ENCODE results near the gene ANKRD16.
"Not testable (repeated sequence)": the region's sequence is repeated elsewhere in the genome, so short reads cannot be mapped to it uniquely, and the experiment has no call there.

Gene ANKRD16

GRCh38 chr10:5882961-5883360, 6.7 kb downstream of the ANKRD16 start:
- peaks cover 17% of the 10 kb centered on the region for H3K36me3 Mint-ChIP-seq
- H3K4me1 Mint-ChIP-seq = peaks cover 7% of the 10 kb centered on the region
- no peaks in the 10 kb centered on the region for H3K27me3 Mint-ChIP-seq
- no peak for DNase-seq (ENCODE audit: low spot score in 2 of 2)
- ATAC-seq (ENCODE audit: low read depth) = no peak
- H3K27ac Mint-ChIP-seq = no peak overlapping the region
- H3K9me3 Mint-ChIP-seq = no peaks in the 10 kb centered on the region
- no peak overlapping the region for H3K4me3 Mint-ChIP-seq

- H3K36me3 Mint-ChIP-seq = peaks cover 11% of the 10 kb centered on the region
- ATAC-seq (ENCODE audit: low read depth); H3K27me3 Mint-ChIP-seq; H3K27ac Mint-ChIP-seq; DNase-seq (ENCODE audit: low spot score in 2 of 2); H3K9me3 Mint-ChIP-seq; H3K4me1 Mint-ChIP-seq; H3K4me3 Mint-ChIP-seq: not testable (repeated sequence)
Measured at GRCh38 chr10:5877041-5877440, 12.7 kb downstream of the ANKRD16 start.

- Mint-ChIP-seq H3K27me3 (no peaks in the 10 kb centered on the region), H3K9me3 (no peaks in the 10 kb centered on the region), H3K4me3 (no peak overlapping the region), H3K27ac (peak overlapping the region; percentile 55), H3K4me1 (peaks cover 9% of the 10 kb centered on the region), H3K36me3 (peaks cover 10% of the 10 kb centered on the region)
- DNase-seq (ENCODE audit: low spot score in 2 of 2) (no peak), ATAC-seq (ENCODE audit: low read depth) (no peak)
Measured at GRCh38 chr10:5876181-5876768, 13.4 kb downstream of the ANKRD16 start.

- ATAC-seq (ENCODE audit: low read depth) (peak; percentile 87), DNase-seq (ENCODE audit: low spot score in 2 of 2) (peak; percentile 69 to 71)
- peaks cover 9% of the 10 kb centered on the region for H3K36me3 Mint-ChIP-seq
- no peaks in the 10 kb centered on the region for H3K27me3 Mint-ChIP-seq
- no peaks in the 10 kb centered on the region for H3K9me3 Mint-ChIP-seq
- H3K4me3 Mint-ChIP-seq = peak overlapping the region; percentile 86
- peak overlapping the region; percentile 84 for H3K27ac Mint-ChIP-seq
- H3K4me1 Mint-ChIP-seq = peaks cover 11% of the 10 kb centered on the region
Measured at GRCh38 chr10:5873515-5873995, 16.1 kb downstream of the ANKRD16 start.

- ATAC-seq (ENCODE audit: low read depth) (no peak), DNase-seq (ENCODE audit: low spot score in 2 of 2) (no peak)
- H3K27me3 Mint-ChIP-seq = no peaks in the 10 kb centered on the region
- H3K4me1 Mint-ChIP-seq = peaks cover 14% of the 10 kb centered on the region
- H3K27ac Mint-ChIP-seq = no peak overlapping the region
- no peak overlapping the region for H3K4me3 Mint-ChIP-seq
- H3K36me3 Mint-ChIP-seq = peaks cover 7% of the 10 kb centered on the region
- H3K9me3 Mint-ChIP-seq = no peaks in the 10 kb centered on the region
Measured at GRCh38 chr10:5871596-5871995, 18.1 kb downstream of the ANKRD16 start.

- DNase-seq (ENCODE audit: low spot score in 2 of 2) (no peak), ATAC-seq (ENCODE audit: low read depth) (no peak)
- H3K4me3 Mint-ChIP-seq = no peak overlapping the region
- peaks cover 16% of the 10 kb centered on the region for H3K4me1 Mint-ChIP-seq
- H3K9me3 Mint-ChIP-seq = no peaks in the 10 kb centered on the region
- H3K27ac Mint-ChIP-seq = no peak overlapping the region
- H3K27me3 Mint-ChIP-seq = no peaks in the 10 kb centered on the region
- peaks cover 3% of the 10 kb centered on the region for H3K36me3 Mint-ChIP-seq
Measured at GRCh38 chr10:5869156-5869555, 20.5 kb downstream of the ANKRD16 start.

GRCh38 chr10:5868383-5868782, 21.3 kb downstream of the ANKRD16 start:
- not testable (repeated sequence) for H3K27ac Mint-ChIP-seq; DNase-seq (ENCODE audit: low spot score in 2 of 2); H3K4me3 Mint-ChIP-seq; H3K9me3 Mint-ChIP-seq; H3K36me3 Mint-ChIP-seq; H3K27me3 Mint-ChIP-seq; ATAC-seq (ENCODE audit: low read depth)
- peaks cover 12% of the 10 kb centered on the region for H3K4me1 Mint-ChIP-seq

- not testable (repeated sequence) for H3K9me3 Mint-ChIP-seq; ATAC-seq (ENCODE audit: low read depth); DNase-seq (ENCODE audit: low spot score in 2 of 2); H3K36me3 Mint-ChIP-seq; H3K27me3 Mint-ChIP-seq; H3K4me3 Mint-ChIP-seq
- Mint-ChIP-seq H3K4me1 (peaks cover 22% of the 10 kb centered on the region), H3K27ac (peak overlapping the region; percentile 28)
Measured at GRCh38 chr10:5867091-5867615, 22.5 kb downstream of the ANKRD16 start.

GRCh38 chr10:5866451-5867081, 23.1 kb downstream of the ANKRD16 start:
- not testable (repeated sequence) for H3K36me3 Mint-ChIP-seq; H3K27me3 Mint-ChIP-seq; ATAC-seq (ENCODE audit: low read depth); DNase-seq (ENCODE audit: low spot score in 2 of 2); H3K9me3 Mint-ChIP-seq
- peak overlapping the region; percentile 28 for H3K27ac Mint-ChIP-seq
- peak overlapping the region; percentile 37 for H3K4me3 Mint-ChIP-seq
- peaks cover 23% of the 10 kb centered on the region for H3K4me1 Mint-ChIP-seq

GRCh38 chr10:5862981-5863685, 26.6 kb downstream of the ANKRD16 start:
- not testable (repeated sequence) for H3K36me3 Mint-ChIP-seq; H3K27me3 Mint-ChIP-seq; H3K9me3 Mint-ChIP-seq; H3K4me3 Mint-ChIP-seq; DNase-seq (ENCODE audit: low spot score in 2 of 2); ATAC-seq (ENCODE audit: low read depth)
- peaks cover 25% of the 10 kb centered on the region for H3K4me1 Mint-ChIP-seq
- peak overlapping the region; percentile 82 for H3K27ac Mint-ChIP-seq

GRCh38 chr10:5862360-5862961, 27.2 kb downstream of the ANKRD16 start:
- Mint-ChIP-seq H3K27ac (peak overlapping the region; percentile 82), H3K9me3 (no peaks in the 10 kb centered on the region), H3K27me3 (no peaks in the 10 kb centered on the region), H3K36me3 (no peaks in the 10 kb centered on the region), H3K4me3 (peak overlapping the region; percentile 60), H3K4me1 (peaks cover 25% of the 10 kb centered on the region)
- ATAC-seq (ENCODE audit: low read depth) = peak; percentile 83
- no peak for DNase-seq (ENCODE audit: low spot score in 2 of 2)

- Mint-ChIP-seq H3K4me3 (no peak overlapping the region), H3K36me3 (no peaks in the 10 kb centered on the region), H3K4me1 (peaks cover 15% of the 10 kb centered on the region), H3K27ac (no peak overlapping the region), H3K9me3 (no peaks in the 10 kb centered on the region), H3K27me3 (no peaks in the 10 kb centered on the region)
- DNase-seq (ENCODE audit: low spot score in 2 of 2) (no peak), ATAC-seq (ENCODE audit: low read depth) (no peak)
Measured at GRCh38 chr10:5860066-5860465, 29.6 kb downstream of the ANKRD16 start.

- ATAC-seq (ENCODE audit: low read depth) (no peak), DNase-seq (ENCODE audit: low spot score in 2 of 2) (no peak)
- Mint-ChIP-seq H3K36me3 (no peaks in the 10 kb centered on the region), H3K27ac (no peak overlapping the region), H3K4me3 (no peak overlapping the region), H3K27me3 (no peaks in the 10 kb centered on the region), H3K4me1 (peaks cover 15% of the 10 kb centered on the region), H3K9me3 (no peaks in the 10 kb centered on the region)
Measured at GRCh38 chr10:5858811-5859210, 30.9 kb downstream of the ANKRD16 start.

GRCh38 chr10:5856701-5857004, 33.0 kb downstream of the ANKRD16 start:
- Mint-ChIP-seq H3K4me3 (no peak overlapping the region), H3K4me1 (peaks cover 12% of the 10 kb centered on the region), H3K36me3 (no peaks in the 10 kb centered on the region), H3K27me3 (no peaks in the 10 kb centered on the region), H3K27ac (no peak overlapping the region), H3K9me3 (no peaks in the 10 kb centered on the region)
- ATAC-seq (ENCODE audit: low read depth) (no peak), DNase-seq (ENCODE audit: low spot score in 2 of 2) (no peak)
